ENCODE measurements around the gene AHCYL2.
"Not testable (repeated sequence)": the region's sequence is repeated elsewhere in the genome, so short reads cannot be mapped to it uniquely, and the experiment has no call there.

The AHCYL2 gene

GRCh38 chr7:129388333-129389098 lies 163.7 kb downstream of the AHCYL2 start:
- no peak for DNase-seq

GRCh38 chr7:129389829-129390228 lies 165.0 kb downstream of the AHCYL2 start:
- no peak for DNase-seq

GRCh38 chr7:129390314-129390713 lies 165.5 kb downstream of the AHCYL2 start:
- DNase-seq, result no peak

- DNase-seq, result no peak
Observed at GRCh38 chr7:129391546-129392171, 166.8 kb downstream of the AHCYL2 start.

GRCh38 chr7:129393255-129393654 lies 168.4 kb downstream of the AHCYL2 start:
- no peak for DNase-seq

- DNase-seq, result no peak
Observed at GRCh38 chr7:129394101-129394500, 169.3 kb downstream of the AHCYL2 start.

- DNase-seq, result no peak
Observed at GRCh38 chr7:129394982-129395914, 170.4 kb downstream of the AHCYL2 start.

GRCh38 chr7:129401228-129401966 lies 176.6 kb downstream of the AHCYL2 start:
- DNase-seq, result no peak

- DNase-seq, result peak in 1 of 2 donors; percentile 12
Observed at GRCh38 chr7:129401967-129402860, 177.4 kb downstream of the AHCYL2 start.

GRCh38 chr7:129405527-129405926 lies 180.7 kb downstream of the AHCYL2 start:
- no peak for DNase-seq

- DNase-seq, result not testable (repeated sequence)
Observed at GRCh38 chr7:129410238-129410637, 185.4 kb downstream of the AHCYL2 start.

GRCh38 chr7:129412501-129412900 lies 187.7 kb downstream of the AHCYL2 start:
- DNase-seq, result no peak

- DNase-seq, result no peak
Observed at GRCh38 chr7:129417073-129417472, 192.2 kb downstream of the AHCYL2 start.

GRCh38 chr7:129421717-129422250 lies 197.0 kb downstream of the AHCYL2 start:
- DNase-seq, result no peak

GRCh38 chr7:129422727-129423126 lies 197.9 kb downstream of the AHCYL2 start:
- no peak for DNase-seq

- no peak for DNase-seq
Observed at GRCh38 chr7:129423700-129424410, 199.0 kb downstream of the AHCYL2 start.

- no peak for DNase-seq
Observed at GRCh38 chr7:129426482-129426881, 201.7 kb downstream of the AHCYL2 start.

GRCh38 chr7:129427526-129428045 lies 202.8 kb downstream of the AHCYL2 start:
- DNase-seq, result no peak

- no peak for DNase-seq
Observed at GRCh38 chr7:129431911-129432643, 207.2 kb downstream of the AHCYL2 start.
